ENCODE data around the gene UHMK1. TPM values are rescaled to one million over a fixed set of nuclear protein-coding genes. Genes with fewer than 3 reads are reported as not detected.

Gene UHMK1
- total RNA-seq, 4 donors from 2014 or later: 60.2 to 91.0 (median 79.7) TPM

DNA sequence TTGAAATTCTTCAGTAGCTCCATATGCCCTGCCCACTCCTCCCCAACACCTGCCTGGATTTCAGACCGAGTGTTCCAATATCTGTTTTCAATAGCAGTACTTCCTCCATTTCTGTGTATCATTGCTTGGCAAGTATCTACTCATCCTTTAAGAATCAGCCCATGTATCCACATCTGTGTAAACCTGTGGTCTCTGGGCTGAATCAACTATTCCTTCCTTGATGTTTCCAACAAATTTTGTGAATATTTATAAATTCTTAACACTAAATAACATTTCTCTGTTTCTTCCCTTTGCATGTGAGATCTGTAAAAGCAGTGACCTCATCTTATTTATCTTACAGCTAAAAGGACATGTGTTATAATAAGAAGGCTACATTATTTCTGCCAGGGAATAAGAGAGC, 37.9 kb downstream of the UHMK1 start:
- no peaks in the 10 kb centered on the region for H3K36me3 ChIP-seq

GRCh38 chr1:162536511-162536910, 38.9 kb downstream of the UHMK1 start:
- in situ Hi-C loops (cut with MboI; ENCODE audit: low sequenced_read_pairs in 4 of 4): no loop called here
- intact Hi-C loops (cut with DNase I; ENCODE audit: low total_unique reads): no loop called here

More for the DNA sequence above, 37.9 kb downstream of the UHMK1 start:
- no peak for ATAC-seq
- no peak for TF ChIP-seq POLR2A (IDR thresholded peaks at IDR 0.05)
- no peak for TF ChIP-seq CTCF (IDR thresholded peaks at IDR 0.05 in 4 of 5, conservative IDR thresholded peaks at IDR 0.05 in 1 of 5)
- intact Hi-C loops (cut with DNase I; ENCODE audit: low total_unique reads) (no loop called here), in situ Hi-C loops (cut with MboI; ENCODE audit: low sequenced_read_pairs in 4 of 4) (no loop called here)
- no peaks in the 10 kb centered on the region for H3K9me3 ChIP-seq
- no peak overlapping the region for H3K27ac ChIP-seq
- H3K4me1 ChIP-seq: no peaks in the 10 kb centered on the region
- H3K4me3 ChIP-seq: no peak overlapping the region
- no peaks in the 10 kb centered on the region for H3K27me3 ChIP-seq
- no peak for DNase-seq

GRCh38 chr1:162537216-162537615, 39.6 kb downstream of the UHMK1 start:
- Histone ChIP-seq H3K4me3 (no peak overlapping the region), H3K9me3 (no peaks in the 10 kb centered on the region), H3K36me3 (no peaks in the 10 kb centered on the region), H3K27ac (no peak overlapping the region), H3K27me3 (no peaks in the 10 kb centered on the region), H3K4me1 (no peaks in the 10 kb centered on the region)
- DNase-seq (no peak), ATAC-seq (no peak)
- in situ Hi-C loops (cut with MboI; ENCODE audit: low sequenced_read_pairs in 4 of 4): no loop called here
- intact Hi-C loops (cut with DNase I; ENCODE audit: low total_unique reads): no loop called here
- TF ChIP-seq POLR2A (IDR thresholded peaks at IDR 0.05): no peak

More at GRCh38 chr1:162536511-162536910, 38.9 kb downstream of the UHMK1 start:
- ATAC-seq (no peak), DNase-seq (no peak)
- Histone ChIP-seq H3K4me1 (no peaks in the 10 kb centered on the region), H3K27ac (no peak overlapping the region), H3K4me3 (no peak overlapping the region), H3K27me3 (no peaks in the 10 kb centered on the region), H3K36me3 (no peaks in the 10 kb centered on the region), H3K9me3 (no peaks in the 10 kb centered on the region)
- TF ChIP-seq CTCF (IDR thresholded peaks at IDR 0.05 in 4 of 5, conservative IDR thresholded peaks at IDR 0.05 in 1 of 5) (no peak), POLR2A (IDR thresholded peaks at IDR 0.05) (no peak)

DNA sequence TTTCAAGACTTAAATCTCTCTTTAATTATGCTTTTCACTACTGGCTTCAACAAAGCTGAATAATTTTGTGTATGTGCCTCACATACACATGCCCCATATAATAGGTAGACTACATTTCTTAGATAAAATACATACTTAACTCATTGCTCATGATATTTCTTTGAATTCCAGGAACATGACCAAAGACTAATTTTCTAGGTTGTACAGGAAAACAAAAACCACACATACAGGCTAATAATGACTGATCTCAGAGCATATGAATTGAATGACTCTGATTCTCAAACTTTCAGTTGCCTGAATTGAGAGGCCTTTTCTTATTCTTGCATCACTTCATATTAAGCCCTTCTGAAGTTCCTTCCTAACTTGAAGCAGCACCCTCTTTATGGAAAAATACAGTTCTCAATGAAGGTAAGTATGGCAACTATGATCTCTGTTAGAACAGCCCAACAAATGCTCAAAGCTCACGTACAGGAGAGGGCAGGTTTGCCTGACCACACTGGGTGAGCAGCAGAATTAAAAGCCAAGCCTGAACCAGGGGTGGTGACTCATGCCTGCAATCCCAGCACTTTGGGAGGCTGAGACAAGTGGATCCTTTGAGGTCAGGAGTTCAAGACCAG, 41.3 kb downstream of the UHMK1 start:
- in situ Hi-C loops (cut with MboI; ENCODE audit: low sequenced_read_pairs in 4 of 4): no loop called here
- TF ChIP-seq CTCF (IDR thresholded peaks at IDR 0.05 in 4 of 5, conservative IDR thresholded peaks at IDR 0.05 in 1 of 5): no peak
- no peak for TF ChIP-seq POLR2A (IDR thresholded peaks at IDR 0.05)

DNA sequence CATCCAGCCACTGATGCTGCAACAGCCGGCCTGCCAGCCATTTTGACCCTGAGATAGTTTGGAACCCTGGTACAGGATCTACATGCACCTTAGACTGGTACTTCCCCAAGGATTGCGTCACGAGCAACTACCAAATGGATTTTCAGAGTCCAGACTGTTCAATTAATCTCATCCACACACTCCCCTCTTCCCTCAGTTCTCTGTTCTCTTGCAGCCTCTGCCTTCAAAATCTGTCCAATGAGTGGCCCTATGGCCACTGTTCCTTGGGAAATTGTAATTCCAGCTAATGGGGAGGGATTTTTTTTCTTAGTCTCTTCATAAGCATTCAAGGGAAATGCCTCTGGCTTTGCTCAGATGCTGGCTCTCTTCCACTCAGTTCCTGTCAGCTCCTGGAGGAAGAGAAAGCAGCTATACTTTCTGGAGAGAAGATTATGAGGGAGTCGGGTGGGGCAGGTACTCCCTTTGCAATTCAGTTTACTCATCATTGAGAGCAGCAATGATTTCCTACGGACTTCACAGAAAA, 44.1 kb downstream of the UHMK1 start:
- intact Hi-C loops (cut with DNase I; ENCODE audit: low total_unique reads): no loop called here
- in situ Hi-C loops (cut with MboI; ENCODE audit: low sequenced_read_pairs in 4 of 4): no loop called here
- Histone ChIP-seq H3K4me1 (no peaks in the 10 kb centered on the region), H3K36me3 (no peaks in the 10 kb centered on the region), H3K27me3 (no peaks in the 10 kb centered on the region), H3K9me3 (no peaks in the 10 kb centered on the region), H3K4me3 (no peak overlapping the region), H3K27ac (peak overlapping the region; percentile 25 to 48 (median 38))
- peak; percentile 48 to 74 for ATAC-seq
- TF ChIP-seq POLR2A (IDR thresholded peaks at IDR 0.05): no peak
- no peak for TF ChIP-seq CTCF (IDR thresholded peaks at IDR 0.05 in 4 of 5, conservative IDR thresholded peaks at IDR 0.05 in 1 of 5)
- DNase-seq: peak in 1 of 2 donors; percentile 45

More for the DNA sequence above, 41.3 kb downstream of the UHMK1 start:
- Histone ChIP-seq H3K4me3 (no peak overlapping the region), H3K27ac (no peak overlapping the region), H3K36me3 (no peaks in the 10 kb centered on the region), H3K27me3 (no peaks in the 10 kb centered on the region), H3K9me3 (no peaks in the 10 kb centered on the region), H3K4me1 (no peaks in the 10 kb centered on the region)
- no peak for ATAC-seq
- no peak for DNase-seq
- intact Hi-C loops (cut with DNase I; ENCODE audit: low total_unique reads): no loop called here
